ENCODE results near the gene PRPF39.

DNA sequence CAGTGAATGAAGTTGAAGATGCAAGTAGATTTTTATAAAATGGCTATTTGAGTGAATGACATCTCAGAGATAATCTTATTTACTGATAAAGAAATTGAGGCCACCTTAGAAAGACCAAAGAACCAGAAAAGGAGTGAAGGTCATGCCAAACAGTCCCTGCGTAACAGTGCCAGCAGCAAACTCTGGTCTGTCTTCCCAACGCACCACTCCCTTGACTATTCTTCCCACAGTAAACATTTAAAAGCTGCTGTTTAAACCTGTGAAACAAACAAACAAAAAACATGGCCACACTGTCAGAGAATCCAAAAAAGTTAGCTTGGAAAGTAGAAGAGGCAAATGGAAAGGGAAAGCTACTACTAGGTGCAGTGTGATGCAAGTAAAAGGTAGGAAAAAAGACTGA lies 1.5 kb upstream of the PRPF39 start:
- TF ChIP-seq POLR2A (IDR thresholded peaks at IDR 0.05) = no peak
- TF ChIP-seq, protein P1, sequence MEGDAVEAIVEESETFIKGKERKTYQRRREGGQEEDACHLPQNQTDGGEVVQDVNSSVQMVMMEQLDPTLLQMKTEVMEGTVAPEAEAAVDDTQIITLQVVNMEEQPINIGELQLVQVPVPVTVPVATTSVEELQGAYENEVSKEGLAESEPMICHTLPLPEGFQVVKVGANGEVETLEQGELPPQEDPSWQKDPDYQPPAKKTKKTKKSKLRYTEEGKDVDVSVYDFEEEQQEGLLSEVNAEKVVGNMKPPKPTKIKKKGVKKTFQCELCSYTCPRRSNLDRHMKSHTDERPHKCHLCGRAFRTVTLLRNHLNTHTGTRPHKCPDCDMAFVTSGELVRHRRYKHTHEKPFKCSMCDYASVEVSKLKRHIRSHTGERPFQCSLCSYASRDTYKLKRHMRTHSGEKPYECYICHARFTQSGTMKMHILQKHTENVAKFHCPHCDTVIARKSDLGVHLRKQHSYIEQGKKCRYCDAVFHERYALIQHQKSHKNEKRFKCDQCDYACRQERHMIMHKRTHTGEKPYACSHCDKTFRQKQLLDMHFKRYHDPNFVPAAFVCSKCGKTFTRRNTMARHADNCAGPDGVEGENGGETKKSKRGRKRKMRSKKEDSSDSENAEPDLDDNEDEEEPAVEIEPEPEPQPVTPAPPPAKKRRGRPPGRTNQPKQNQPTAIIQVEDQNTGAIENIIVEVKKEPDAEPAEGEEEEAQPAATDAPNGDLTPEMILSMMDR (IDR thresholded peaks at IDR 0.05) = no peak
